ENCODE data around the gene RFWD3.

Gene RFWD3

DNA sequence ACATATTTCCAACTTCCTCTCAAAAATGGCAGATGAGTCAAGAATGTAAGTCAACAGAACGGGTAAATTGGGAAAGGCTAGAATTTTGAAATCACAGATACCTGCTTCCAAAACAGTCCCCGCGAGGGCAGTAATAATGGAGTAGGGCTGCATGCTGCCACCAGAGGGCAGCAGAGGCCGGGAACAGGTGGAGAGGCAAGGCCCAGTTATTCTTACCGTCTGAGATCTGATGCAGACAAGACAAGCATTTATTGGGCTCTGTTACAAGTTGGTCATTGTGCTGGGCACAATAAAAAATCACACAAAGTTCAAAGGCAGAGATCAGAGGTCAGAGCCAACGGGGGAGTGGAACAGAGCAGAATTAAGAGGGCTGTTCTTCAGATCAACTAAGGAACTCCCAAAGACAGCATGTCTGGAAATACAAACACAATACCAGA, 42.8 kb upstream of the RFWD3 start:
- TF ChIP-seq, protein P1, sequence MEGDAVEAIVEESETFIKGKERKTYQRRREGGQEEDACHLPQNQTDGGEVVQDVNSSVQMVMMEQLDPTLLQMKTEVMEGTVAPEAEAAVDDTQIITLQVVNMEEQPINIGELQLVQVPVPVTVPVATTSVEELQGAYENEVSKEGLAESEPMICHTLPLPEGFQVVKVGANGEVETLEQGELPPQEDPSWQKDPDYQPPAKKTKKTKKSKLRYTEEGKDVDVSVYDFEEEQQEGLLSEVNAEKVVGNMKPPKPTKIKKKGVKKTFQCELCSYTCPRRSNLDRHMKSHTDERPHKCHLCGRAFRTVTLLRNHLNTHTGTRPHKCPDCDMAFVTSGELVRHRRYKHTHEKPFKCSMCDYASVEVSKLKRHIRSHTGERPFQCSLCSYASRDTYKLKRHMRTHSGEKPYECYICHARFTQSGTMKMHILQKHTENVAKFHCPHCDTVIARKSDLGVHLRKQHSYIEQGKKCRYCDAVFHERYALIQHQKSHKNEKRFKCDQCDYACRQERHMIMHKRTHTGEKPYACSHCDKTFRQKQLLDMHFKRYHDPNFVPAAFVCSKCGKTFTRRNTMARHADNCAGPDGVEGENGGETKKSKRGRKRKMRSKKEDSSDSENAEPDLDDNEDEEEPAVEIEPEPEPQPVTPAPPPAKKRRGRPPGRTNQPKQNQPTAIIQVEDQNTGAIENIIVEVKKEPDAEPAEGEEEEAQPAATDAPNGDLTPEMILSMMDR (IDR thresholded peaks at IDR 0.05; ENCODE audit: insufficient read depth, low read depth, low read length, missing control alignments) = peak; percentile 95
- no peak overlapping the region for H3K4me3 ChIP-seq (ENCODE audit: low read depth, low read length)
- peak; percentile 84 for DNase-seq (ENCODE audit: low read depth)

DNA sequence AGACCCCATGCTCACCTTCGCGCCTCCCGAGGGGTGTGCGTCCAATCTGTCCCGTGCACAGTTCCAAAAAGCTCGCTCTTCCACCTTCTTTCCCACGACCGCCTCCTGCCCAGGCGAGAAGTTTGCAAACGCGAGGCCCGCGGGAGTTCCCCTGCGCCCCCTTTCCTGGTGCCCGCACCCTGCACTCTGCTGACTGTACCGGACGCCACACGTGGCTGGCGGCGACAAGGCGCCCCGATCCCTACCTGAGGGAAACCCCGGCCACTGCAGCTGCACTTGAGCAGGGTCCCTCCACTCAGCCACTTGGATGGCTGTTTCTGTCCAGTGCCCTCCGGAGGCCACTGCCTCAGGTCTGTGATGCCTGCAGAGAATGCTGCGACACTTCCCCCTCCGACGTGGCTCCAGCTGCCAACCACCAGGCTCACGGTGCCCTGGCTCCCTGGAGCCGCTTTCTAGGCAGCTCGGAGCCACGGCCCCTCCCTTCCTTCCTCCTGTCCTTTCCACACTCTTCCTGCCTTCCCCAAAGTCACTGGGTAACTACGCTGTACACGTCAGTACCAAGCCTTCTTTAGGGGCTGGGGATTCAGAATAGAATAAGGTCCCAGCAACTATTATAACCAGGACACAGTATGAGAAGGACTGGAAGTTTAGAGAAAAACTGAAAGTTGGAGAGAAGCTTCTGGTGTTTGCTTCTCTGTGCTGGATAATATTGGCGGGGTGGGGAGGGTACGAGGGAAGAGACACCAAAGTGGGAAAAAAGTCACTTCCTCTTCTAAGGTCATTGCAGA, 34.0 kb upstream of the RFWD3 start, which contains the start of gene MLKL:
TSS of gene MLKL (minus strand) at position 425 of the 788 bp plus-strand sequence. CDS start 5,105 bp downstream, outside the sequence.
- peak; percentile 73 for DNase-seq (ENCODE audit: low read depth)

DNA sequence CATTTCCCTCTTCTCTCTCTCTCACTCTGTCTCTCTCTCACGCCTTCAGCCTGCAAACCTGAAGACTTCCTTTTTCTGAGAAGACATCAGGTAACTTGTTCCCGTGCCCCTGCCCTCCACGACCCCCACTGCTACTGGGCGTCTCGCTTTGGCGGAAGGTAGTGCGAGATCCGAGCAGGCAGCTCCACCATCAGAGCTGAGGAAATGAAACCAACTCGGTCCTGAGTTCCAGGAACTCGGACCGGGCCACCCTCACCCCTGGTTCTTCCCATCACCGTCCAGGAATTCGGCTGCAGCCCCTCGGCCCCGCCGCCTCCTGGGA, 33.4 kb upstream of the RFWD3 start:
- DNase-seq (ENCODE audit: low read depth) = peak; percentile 60
- H3K4me3 ChIP-seq (ENCODE audit: low read depth, low read length) = peak overlapping the region; percentile 71
- TF ChIP-seq, protein P1 (IDR thresholded peaks at IDR 0.05; ENCODE audit: insufficient read depth, low read depth, low read length, missing control alignments) = no peak

More for the DNA sequence above, 34.0 kb upstream of the RFWD3 start, which contains the start of gene MLKL:
- H3K4me3 ChIP-seq (ENCODE audit: low read depth, low read length) = peak within 1 kb of the TSS; percentile 71
- TF ChIP-seq, protein P1 (IDR thresholded peaks at IDR 0.05; ENCODE audit: insufficient read depth, low read depth, low read length, missing control alignments) = no peak

GRCh38 chr16:74699666-74700065, 33.0 kb upstream of the RFWD3 start:
- TF ChIP-seq, protein P1 (IDR thresholded peaks at IDR 0.05; ENCODE audit: insufficient read depth, low read depth, low read length, missing control alignments) = no peak
- peak; percentile 46 for DNase-seq (ENCODE audit: low read depth)
- peak overlapping the region; percentile 71 for H3K4me3 ChIP-seq (ENCODE audit: low read depth, low read length)

GRCh38 chr16:74698222-74698621, 31.5 kb upstream of the RFWD3 start:
- DNase-seq (ENCODE audit: low read depth) = peak; percentile 45
- peak overlapping the region; percentile 71 for H3K4me3 ChIP-seq (ENCODE audit: low read depth, low read length)
- TF ChIP-seq, protein P1 (IDR thresholded peaks at IDR 0.05; ENCODE audit: insufficient read depth, low read depth, low read length, missing control alignments) = no peak

DNA sequence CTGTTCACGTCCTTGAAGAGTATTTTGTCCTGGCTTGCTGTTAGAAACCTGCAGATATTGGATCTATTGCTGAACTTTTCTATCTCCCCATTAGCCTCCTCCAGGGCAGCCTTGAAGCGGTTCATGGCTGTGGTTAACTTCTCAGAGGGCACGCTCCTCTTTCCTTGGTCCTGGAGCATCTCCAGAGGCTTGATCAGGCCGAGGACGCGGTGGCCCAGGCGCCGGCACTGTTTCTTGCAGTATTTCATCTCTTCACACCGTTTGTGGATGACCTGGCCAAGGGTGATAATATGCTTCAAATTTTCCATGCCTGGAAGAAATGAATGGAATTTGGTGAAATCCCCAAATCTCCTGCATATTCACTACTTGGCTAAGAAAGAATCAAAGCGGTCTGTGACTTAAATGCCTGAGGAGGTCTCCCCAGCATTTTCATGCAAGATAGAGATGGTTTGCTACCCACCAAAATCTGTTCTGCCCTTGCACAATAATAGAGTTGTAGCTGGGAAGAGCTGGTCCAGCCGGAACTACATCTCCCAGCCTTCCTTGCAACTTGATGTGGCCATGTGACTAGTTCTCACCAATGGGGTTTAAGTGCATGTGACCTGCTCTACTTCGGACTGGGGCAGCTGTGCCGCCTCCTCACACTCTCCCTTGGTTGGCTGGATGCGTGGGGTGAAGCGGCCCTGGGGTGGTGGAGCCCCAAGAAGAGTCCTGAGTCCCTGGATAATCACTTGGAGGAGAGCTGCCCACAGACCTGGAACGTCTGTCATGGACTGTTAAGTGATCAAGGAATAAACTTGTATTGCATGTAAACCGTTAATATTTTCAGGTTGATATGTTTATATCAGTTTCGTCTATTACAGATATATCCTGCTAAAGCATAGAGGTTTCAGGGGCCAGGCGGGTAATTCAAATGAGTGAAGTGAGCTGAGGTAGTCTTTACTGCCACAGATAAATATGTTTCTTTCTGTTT, 29.1 kb upstream of the RFWD3 start:
- peak; percentile 90 for DNase-seq (ENCODE audit: low read depth)
- TF ChIP-seq, protein P1 (IDR thresholded peaks at IDR 0.05; ENCODE audit: insufficient read depth, low read depth, low read length, missing control alignments) = no peak
- peak overlapping the region; percentile 35 for H3K4me3 ChIP-seq (ENCODE audit: low read depth, low read length)
